ENCODE results near the gene CYREN.

The CYREN gene

GRCh38 chr7:135169141-135169963 lies 1.2 kb downstream of the CYREN start:
- H3K9ac ChIP-seq (ENCODE audit: insufficient read length) = peak overlapping the region; percentile 96
- H3K36me3 ChIP-seq (ENCODE audit: insufficient read depth, low read length) = peaks cover 35% of the 10 kb centered on the region
- TF ChIP-seq EZH2 (IDR thresholded peaks at IDR 0.05) (no peak), FOXP2 (optimal IDR thresholded peaks at IDR 0.05; ENCODE audit: control extremely low read depth, extremely low read length, insufficient read depth) (no peak), POLR2AphosphoS5 (IDR thresholded peaks at IDR 0.05; ENCODE audit: borderline replicate concordance, low read depth, low read length) (no peak)
- peak overlapping the region; percentile 93 for H3K4me3 ChIP-seq
- no peak for DNase-seq (ENCODE audit: low read depth, low spot score)
- H3K9me3 ChIP-seq (ENCODE audit: low read depth, low read length) = no peaks in the 10 kb centered on the region
- peak overlapping the region; percentile 94 for H3K27ac ChIP-seq

- DNase-seq (ENCODE audit: low read depth, low spot score) = no peak
- Histone ChIP-seq H3K27ac (no peak overlapping the region), H3K36me3 (ENCODE audit: insufficient read depth, low read length) (peaks cover 35% of the 10 kb centered on the region), H3K9me3 (ENCODE audit: low read depth, low read length) (no peaks in the 10 kb centered on the region), H3K9ac (ENCODE audit: insufficient read length) (no peak overlapping the region), H3K4me3 (no peak overlapping the region)
- TF ChIP-seq POLR2AphosphoS5 (IDR thresholded peaks at IDR 0.05; ENCODE audit: borderline replicate concordance, low read depth, low read length) (no peak), EZH2 (IDR thresholded peaks at IDR 0.05) (no peak), FOXP2 (optimal IDR thresholded peaks at IDR 0.05; ENCODE audit: control extremely low read depth, extremely low read length, insufficient read depth) (no peak)
Measured at GRCh38 chr7:135168489-135169140, 1.9 kb downstream of the CYREN start.

GRCh38 chr7:135168001-135168400 lies 2.5 kb downstream of the CYREN start:
- TF ChIP-seq EZH2 (IDR thresholded peaks at IDR 0.05) = no peak
- no peak for TF ChIP-seq POLR2AphosphoS5 (IDR thresholded peaks at IDR 0.05; ENCODE audit: borderline replicate concordance, low read depth, low read length)
- no peak for TF ChIP-seq FOXP2 (optimal IDR thresholded peaks at IDR 0.05; ENCODE audit: control extremely low read depth, extremely low read length, insufficient read depth)
- DNase-seq (ENCODE audit: low read depth, low spot score) = no peak
- Histone ChIP-seq H3K4me3 (no peak overlapping the region), H3K27ac (no peak overlapping the region), H3K36me3 (ENCODE audit: insufficient read depth, low read length) (peaks cover 35% of the 10 kb centered on the region), H3K9me3 (ENCODE audit: low read depth, low read length) (no peaks in the 10 kb centered on the region), H3K9ac (ENCODE audit: insufficient read length) (no peak overlapping the region)

GRCh38 chr7:135167365-135167917 lies 3.1 kb downstream of the CYREN start:
- H3K9me3 ChIP-seq (ENCODE audit: low read depth, low read length) = no peaks in the 10 kb centered on the region
- no peak for DNase-seq (ENCODE audit: low read depth, low spot score)
- TF ChIP-seq FOXP2 (optimal IDR thresholded peaks at IDR 0.05; ENCODE audit: control extremely low read depth, extremely low read length, insufficient read depth) = no peak
- no peak for TF ChIP-seq POLR2AphosphoS5 (IDR thresholded peaks at IDR 0.05; ENCODE audit: borderline replicate concordance, low read depth, low read length)
- no peak for TF ChIP-seq EZH2 (IDR thresholded peaks at IDR 0.05)
- no peak overlapping the region for H3K4me3 ChIP-seq
- H3K9ac ChIP-seq (ENCODE audit: insufficient read length) = no peak overlapping the region
- peaks cover 35% of the 10 kb centered on the region for H3K36me3 ChIP-seq (ENCODE audit: insufficient read depth, low read length)
- no peak overlapping the region for H3K27ac ChIP-seq

GRCh38 chr7:135166338-135166990 lies 4.0 kb downstream of the CYREN start:
- peaks cover 35% of the 10 kb centered on the region for H3K36me3 ChIP-seq (ENCODE audit: insufficient read depth, low read length)
- no peak for DNase-seq (ENCODE audit: low read depth, low spot score)
- no peak for TF ChIP-seq FOXP2 (optimal IDR thresholded peaks at IDR 0.05; ENCODE audit: control extremely low read depth, extremely low read length, insufficient read depth)
- no peak for TF ChIP-seq EZH2 (IDR thresholded peaks at IDR 0.05)
- TF ChIP-seq POLR2AphosphoS5 (IDR thresholded peaks at IDR 0.05; ENCODE audit: borderline replicate concordance, low read depth, low read length) = no peak

GRCh38 chr7:135165862-135166261 lies 4.6 kb downstream of the CYREN start:
- DNase-seq (ENCODE audit: low read depth, low spot score) = no peak
- Histone ChIP-seq H3K36me3 (ENCODE audit: insufficient read depth, low read length) (peaks cover 35% of the 10 kb centered on the region), H3K27ac (no peak overlapping the region), H3K4me3 (no peak overlapping the region), H3K9ac (ENCODE audit: insufficient read length) (no peak overlapping the region), H3K9me3 (ENCODE audit: low read depth, low read length) (no peaks in the 10 kb centered on the region)
- TF ChIP-seq EZH2 (IDR thresholded peaks at IDR 0.05) (no peak), FOXP2 (optimal IDR thresholded peaks at IDR 0.05; ENCODE audit: control extremely low read depth, extremely low read length, insufficient read depth) (no peak), POLR2AphosphoS5 (IDR thresholded peaks at IDR 0.05; ENCODE audit: borderline replicate concordance, low read depth, low read length) (no peak)

More at GRCh38 chr7:135166338-135166990, 4.0 kb downstream of the CYREN start:
- Histone ChIP-seq H3K9me3 (ENCODE audit: low read depth, low read length) (no peaks in the 10 kb centered on the region), H3K27ac (no peak overlapping the region), H3K9ac (ENCODE audit: insufficient read length) (no peak overlapping the region), H3K4me3 (no peak overlapping the region)

- peak; percentile 24; the same call in 1 of the 2 replicates for TF ChIP-seq POLR2AphosphoS5 (IDR thresholded peaks at IDR 0.05; ENCODE audit: borderline replicate concordance, low read depth, low read length)
- no peak for TF ChIP-seq EZH2 (IDR thresholded peaks at IDR 0.05)
- no peak for TF ChIP-seq FOXP2 (optimal IDR thresholded peaks at IDR 0.05; ENCODE audit: control extremely low read depth, extremely low read length, insufficient read depth)
- Histone ChIP-seq H3K27ac (no peak overlapping the region), H3K36me3 (ENCODE audit: insufficient read depth, low read length) (peaks cover 35% of the 10 kb centered on the region), H3K9me3 (ENCODE audit: low read depth, low read length) (no peaks in the 10 kb centered on the region), H3K4me3 (no peak overlapping the region), H3K9ac (ENCODE audit: insufficient read length) (no peak overlapping the region)
- no peak for DNase-seq (ENCODE audit: low read depth, low spot score)
Measured at GRCh38 chr7:135164357-135165061, 6.0 kb downstream of the CYREN start.
